ENCODE measurements around the gene MIS12. TPM values are rescaled to one million over a fixed set of nuclear protein-coding genes. Genes with fewer than 3 reads are reported as not detected.
A peak's percentile ranks its signal among the peaks of the same experiment; 100 is the strongest.

MIS12 gene
- total RNA-seq, 1 experiment from 2014 or later, result 22.6 TPM

GRCh38 chr17:5510771-5511170 is 24.4 kb downstream of the MIS12 start:
- Mint-ChIP-seq H3K27ac (no peak overlapping the region; the same call in 1 of the 2 replicates), H3K9me3 (no peaks in the 10 kb centered on the region), H3K27me3 (ENCODE audit: low read depth) (peaks cover 7% of the 10 kb centered on the region), H3K4me3 (no peak overlapping the region), H3K4me1 (peaks cover 7% of the 10 kb centered on the region), H3K36me3 (no peaks in the 10 kb centered on the region)
- DNase-seq (ENCODE audit: low spot score), result no peak
- no peak for ATAC-seq
- CTCF ChIA-PET, result no interaction called here
- TF ChIP-seq ZNF121 (CRISPR knock-in tag; IDR thresholded peaks at IDR 0.05), result peak; percentile 72; the same call in 1 of the 2 replicates
- TF ChIP-seq, protein P1, sequence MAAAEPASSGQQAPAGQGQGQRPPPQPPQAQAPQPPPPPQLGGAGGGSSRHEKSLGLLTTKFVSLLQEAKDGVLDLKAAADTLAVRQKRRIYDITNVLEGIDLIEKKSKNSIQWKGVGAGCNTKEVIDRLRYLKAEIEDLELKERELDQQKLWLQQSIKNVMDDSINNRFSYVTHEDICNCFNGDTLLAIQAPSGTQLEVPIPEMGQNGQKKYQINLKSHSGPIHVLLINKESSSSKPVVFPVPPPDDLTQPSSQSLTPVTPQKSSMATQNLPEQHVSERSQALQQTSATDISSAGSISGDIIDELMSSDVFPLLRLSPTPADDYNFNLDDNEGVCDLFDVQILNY (CRISPR knock-in tag; IDR thresholded peaks at IDR 0.05), result no peak
- POLR2A ChIA-PET, result interaction anchor here (0.8 kb wide), 1 partner anchor 10 kb away, joined by 4 read pairs; a partner anchor contains a TSS

DNA sequence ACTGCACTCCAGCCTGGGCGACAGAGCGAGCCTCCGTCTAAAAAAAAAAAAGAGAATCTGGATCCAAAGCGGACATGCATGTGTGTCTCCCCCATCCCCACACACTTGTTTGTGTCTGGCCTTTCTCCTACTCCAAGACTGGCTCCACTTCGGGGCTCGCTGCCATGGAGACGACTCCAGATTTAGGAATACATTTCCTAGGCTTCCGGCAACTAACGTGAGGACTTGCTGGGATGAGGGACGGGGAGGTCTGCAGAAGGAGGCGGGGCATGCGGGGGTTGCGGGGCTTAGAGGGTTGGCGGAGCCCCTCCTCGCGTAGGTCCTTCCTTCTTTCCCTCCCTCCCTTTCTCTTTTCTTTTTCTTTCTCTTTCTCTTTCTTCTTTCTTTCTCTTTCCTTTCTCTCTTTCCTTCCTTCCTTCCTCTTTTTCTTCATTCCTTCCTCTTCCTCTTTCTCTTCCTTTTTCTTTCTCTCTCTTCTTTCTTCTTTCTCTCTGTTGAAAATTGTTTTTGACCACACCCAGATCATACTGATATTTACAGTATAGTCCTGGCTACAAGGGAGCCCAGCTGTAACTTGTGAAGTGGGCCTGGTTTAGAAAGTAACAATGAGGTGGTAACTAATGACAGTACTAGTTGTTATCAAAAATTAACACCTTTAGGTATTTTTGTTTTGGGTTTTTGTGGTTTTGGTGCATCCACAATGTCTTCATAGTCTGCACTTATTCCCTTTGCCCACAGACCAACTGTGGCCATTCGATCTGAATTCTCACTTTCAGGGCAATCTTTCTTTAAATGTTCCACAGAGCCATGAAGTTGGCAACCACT is 25.2 kb downstream of the MIS12 start:
- POLR2A ChIA-PET, result no interaction called here
- H3K27me3 Mint-ChIP-seq (ENCODE audit: low read depth), result peaks cover 7% of the 10 kb centered on the region
- H3K9me3 Mint-ChIP-seq, result no peaks in the 10 kb centered on the region
- H3K4me3 Mint-ChIP-seq, result peak overlapping the region; percentile 48
- DNase-seq (ENCODE audit: low spot score) (peak; percentile 66), ATAC-seq (peak; percentile 81)
- H3K4me1 Mint-ChIP-seq, result peaks cover 7% of the 10 kb centered on the region
- CTCF ChIA-PET, result no interaction called here
- no peak overlapping the region for H3K27ac Mint-ChIP-seq
- no peaks in the 10 kb centered on the region for H3K36me3 Mint-ChIP-seq
- TF ChIP-seq NFATC4 (CRISPR knock-in tag; IDR thresholded peaks at IDR 0.05), result no peak
- TF ChIP-seq ZNF512 (CRISPR knock-in tag; IDR thresholded peaks at IDR 0.05; ENCODE audit: borderline replicate concordance), result 0 out of 2 replicates have a peak, but pooled peaks have one; percentile 90
- TF ChIP-seq ZNF263 (CRISPR knock-in tag; IDR thresholded peaks at IDR 0.05; ENCODE audit: low read depth), result peak; percentile 89

- no peak for TF ChIP-seq IRF2 (CRISPR knock-in tag; IDR thresholded peaks at IDR 0.05; ENCODE audit: borderline replicate concordance, low read depth)
- TF ChIP-seq RORB (CRISPR knock-in tag; IDR thresholded peaks at IDR 0.05), result no peak
- TF ChIP-seq, protein P2, sequence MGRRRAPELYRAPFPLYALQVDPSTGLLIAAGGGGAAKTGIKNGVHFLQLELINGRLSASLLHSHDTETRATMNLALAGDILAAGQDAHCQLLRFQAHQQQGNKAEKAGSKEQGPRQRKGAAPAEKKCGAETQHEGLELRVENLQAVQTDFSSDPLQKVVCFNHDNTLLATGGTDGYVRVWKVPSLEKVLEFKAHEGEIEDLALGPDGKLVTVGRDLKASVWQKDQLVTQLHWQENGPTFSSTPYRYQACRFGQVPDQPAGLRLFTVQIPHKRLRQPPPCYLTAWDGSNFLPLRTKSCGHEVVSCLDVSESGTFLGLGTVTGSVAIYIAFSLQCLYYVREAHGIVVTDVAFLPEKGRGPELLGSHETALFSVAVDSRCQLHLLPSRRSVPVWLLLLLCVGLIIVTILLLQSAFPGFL (CRISPR knock-in tag; IDR thresholded peaks at IDR 0.05; ENCODE audit: borderline replicate concordance), result no peak
- no peak for TF ChIP-seq GABPB1 (CRISPR knock-in tag; IDR thresholded peaks at IDR 0.05)
- TF ChIP-seq, protein P1 (CRISPR knock-in tag; IDR thresholded peaks at IDR 0.05), result no peak
- ChIA-PET CTCF (no interaction called here), POLR2A (no interaction called here)
- Mint-ChIP-seq H3K36me3 (no peaks in the 10 kb centered on the region), H3K27ac (no peak overlapping the region), H3K27me3 (ENCODE audit: low read depth) (peaks cover 7% of the 10 kb centered on the region), H3K9me3 (no peaks in the 10 kb centered on the region), H3K4me1 (peaks cover 4% of the 10 kb centered on the region), H3K4me3 (no peak overlapping the region)
- DNase-seq (ENCODE audit: low spot score) (no peak), ATAC-seq (no peak)
Measured at GRCh38 chr17:5513628-5514027, 27.3 kb downstream of the MIS12 start.

DNA sequence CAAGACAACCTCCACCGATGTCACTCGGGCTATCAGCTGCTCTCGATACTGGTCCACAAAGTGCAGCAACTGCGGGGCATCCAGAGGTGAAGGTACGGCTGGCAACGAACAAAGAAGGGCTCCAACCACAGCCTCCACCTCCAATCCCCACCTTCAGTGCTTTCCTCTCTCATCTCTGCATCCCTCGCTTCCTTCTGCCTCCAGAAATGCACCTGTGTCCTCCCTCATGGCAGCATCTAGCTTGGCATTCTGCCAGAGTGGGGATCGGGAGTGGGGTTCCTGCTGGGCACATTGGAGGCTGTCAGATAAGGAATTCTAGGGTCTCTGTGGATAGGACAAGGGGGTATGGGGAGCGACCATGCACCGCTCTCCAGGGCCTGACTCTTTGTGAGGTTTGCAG is 28.6 kb downstream of the MIS12 start:
- Mint-ChIP-seq H3K4me1 (peaks cover 3% of the 10 kb centered on the region), H3K27ac (no peak overlapping the region), H3K36me3 (no peaks in the 10 kb centered on the region), H3K27me3 (ENCODE audit: low read depth) (peaks cover 7% of the 10 kb centered on the region), H3K9me3 (no peaks in the 10 kb centered on the region), H3K4me3 (no peak overlapping the region)
- ATAC-seq (no peak), DNase-seq (ENCODE audit: low spot score) (no peak)
- ChIA-PET CTCF (interaction anchor here (2.2 kb wide), 1 partner anchor 27 kb away, joined by 6 read pairs; no protein-coding TSS in a partner anchor), POLR2A (no interaction called here)
- TF ChIP-seq NFE2L1 (CRISPR knock-in tag; IDR thresholded peaks at IDR 0.05) (no peak), SMAD4 (CRISPR knock-in tag; IDR thresholded peaks at IDR 0.05) (no peak), FOXP1 (CRISPR knock-in tag; IDR thresholded peaks at IDR 0.05; ENCODE audit: borderline replicate concordance) (no peak), JAZF1 (CRISPR knock-in tag; IDR thresholded peaks at IDR 0.05) (no peak), USF1 (CRISPR knock-in tag; IDR thresholded peaks at IDR 0.05) (no peak), ZNF232 (CRISPR knock-in tag; IDR thresholded peaks at IDR 0.05) (no peak), NFATC4 (CRISPR knock-in tag; IDR thresholded peaks at IDR 0.05) (no peak), RORB (CRISPR knock-in tag; IDR thresholded peaks at IDR 0.05) (no peak), ZBTB43 (CRISPR knock-in tag; IDR thresholded peaks at IDR 0.05) (no peak), MXD4 (CRISPR knock-in tag; IDR thresholded peaks at IDR 0.05; ENCODE audit: borderline replicate concordance) (no peak)
- TF ChIP-seq, protein P3, sequence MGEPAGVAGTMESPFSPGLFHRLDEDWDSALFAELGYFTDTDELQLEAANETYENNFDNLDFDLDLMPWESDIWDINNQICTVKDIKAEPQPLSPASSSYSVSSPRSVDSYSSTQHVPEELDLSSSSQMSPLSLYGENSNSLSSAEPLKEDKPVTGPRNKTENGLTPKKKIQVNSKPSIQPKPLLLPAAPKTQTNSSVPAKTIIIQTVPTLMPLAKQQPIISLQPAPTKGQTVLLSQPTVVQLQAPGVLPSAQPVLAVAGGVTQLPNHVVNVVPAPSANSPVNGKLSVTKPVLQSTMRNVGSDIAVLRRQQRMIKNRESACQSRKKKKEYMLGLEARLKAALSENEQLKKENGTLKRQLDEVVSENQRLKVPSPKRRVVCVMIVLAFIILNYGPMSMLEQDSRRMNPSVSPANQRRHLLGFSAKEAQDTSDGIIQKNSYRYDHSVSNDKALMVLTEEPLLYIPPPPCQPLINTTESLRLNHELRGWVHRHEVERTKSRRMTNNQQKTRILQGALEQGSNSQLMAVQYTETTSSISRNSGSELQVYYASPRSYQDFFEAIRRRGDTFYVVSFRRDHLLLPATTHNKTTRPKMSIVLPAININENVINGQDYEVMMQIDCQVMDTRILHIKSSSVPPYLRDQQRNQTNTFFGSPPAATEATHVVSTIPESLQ (CRISPR knock-in tag; IDR thresholded peaks at IDR 0.05), result no peak
